ENCODE measurements around the gene PLEKHG4B.
"Not testable (repeated sequence)": the region's sequence is repeated elsewhere in the genome, so short reads cannot be mapped to it uniquely, and the experiment has no call there.

The PLEKHG4B gene

GRCh38 chr5:157126-157715 is 65.3 kb downstream of the PLEKHG4B start:
- ATAC-seq (ENCODE audit: low read depth): no peak
- H3K27ac Mint-ChIP-seq: no peak overlapping the region
- peaks cover 2% of the 10 kb centered on the region for H3K4me1 Mint-ChIP-seq
- H3K27me3 Mint-ChIP-seq: peaks cover 28% of the 10 kb centered on the region
- peaks cover 2% of the 10 kb centered on the region for H3K36me3 Mint-ChIP-seq
- H3K4me3 Mint-ChIP-seq: no peak overlapping the region
- DNase-seq (ENCODE audit: low spot score in 2 of 2): no peak
- no peaks in the 10 kb centered on the region for H3K9me3 Mint-ChIP-seq

GRCh38 chr5:157801-158200 is 65.8 kb downstream of the PLEKHG4B start:
- no peak for DNase-seq (ENCODE audit: low spot score in 2 of 2)
- H3K4me1 Mint-ChIP-seq: peaks cover 2% of the 10 kb centered on the region
- ATAC-seq (ENCODE audit: low read depth): no peak
- peaks cover 2% of the 10 kb centered on the region for H3K36me3 Mint-ChIP-seq
- H3K4me3 Mint-ChIP-seq: no peak overlapping the region
- H3K27me3 Mint-ChIP-seq: peaks cover 28% of the 10 kb centered on the region
- no peaks in the 10 kb centered on the region for H3K9me3 Mint-ChIP-seq
- no peak overlapping the region for H3K27ac Mint-ChIP-seq

- Mint-ChIP-seq H3K4me3 (no peak overlapping the region), H3K27me3 (peaks cover 28% of the 10 kb centered on the region), H3K27ac (no peak overlapping the region), H3K9me3 (no peaks in the 10 kb centered on the region), H3K36me3 (peaks cover 2% of the 10 kb centered on the region), H3K4me1 (peaks cover 2% of the 10 kb centered on the region)
- DNase-seq (ENCODE audit: low spot score in 2 of 2) (no peak), ATAC-seq (ENCODE audit: low read depth) (no peak)
Observed at GRCh38 chr5:158807-159447, 67.0 kb downstream of the PLEKHG4B start.

- no peak for DNase-seq (ENCODE audit: low spot score in 2 of 2)
- H3K27me3 Mint-ChIP-seq: peaks cover 27% of the 10 kb centered on the region
Observed at GRCh38 chr5:159448-160172, 67.6 kb downstream of the PLEKHG4B start.

GRCh38 chr5:160173-160510 is 68.2 kb downstream of the PLEKHG4B start:
- Mint-ChIP-seq H3K4me1 (peaks cover 2% of the 10 kb centered on the region), H3K27ac (no peak overlapping the region), H3K27me3 (peaks cover 26% of the 10 kb centered on the region), H3K9me3 (no peaks in the 10 kb centered on the region), H3K36me3 (peaks cover 2% of the 10 kb centered on the region), H3K4me3 (no peak overlapping the region)
- no peak for DNase-seq (ENCODE audit: low spot score in 2 of 2)
- no peak for ATAC-seq (ENCODE audit: low read depth)

More at GRCh38 chr5:159448-160172, 67.6 kb downstream of the PLEKHG4B start:
- Mint-ChIP-seq H3K36me3 (peaks cover 2% of the 10 kb centered on the region), H3K4me3 (no peak overlapping the region), H3K4me1 (peaks cover 2% of the 10 kb centered on the region), H3K27ac (no peak overlapping the region), H3K9me3 (no peaks in the 10 kb centered on the region)
- ATAC-seq (ENCODE audit: low read depth): no peak

GRCh38 chr5:160921-161802 is 69.2 kb downstream of the PLEKHG4B start:
- H3K4me1 Mint-ChIP-seq: peaks cover 2% of the 10 kb centered on the region
- H3K9me3 Mint-ChIP-seq: no peaks in the 10 kb centered on the region
- DNase-seq (ENCODE audit: low spot score in 2 of 2) (no peak), ATAC-seq (ENCODE audit: low read depth) (no peak)
- H3K36me3 Mint-ChIP-seq: peaks cover 2% of the 10 kb centered on the region
- peaks cover 24% of the 10 kb centered on the region for H3K27me3 Mint-ChIP-seq
- H3K27ac Mint-ChIP-seq: no peak overlapping the region
- H3K4me3 Mint-ChIP-seq: no peak overlapping the region

- DNase-seq (ENCODE audit: low spot score in 2 of 2) (no peak), ATAC-seq (ENCODE audit: low read depth) (no peak)
- Mint-ChIP-seq H3K27ac (no peak overlapping the region), H3K4me3 (no peak overlapping the region), H3K36me3 (peaks cover 2% of the 10 kb centered on the region), H3K27me3 (peaks cover 22% of the 10 kb centered on the region), H3K4me1 (peaks cover 2% of the 10 kb centered on the region), H3K9me3 (no peaks in the 10 kb centered on the region)
Observed at GRCh38 chr5:161803-162110, 69.8 kb downstream of the PLEKHG4B start.

- DNase-seq (ENCODE audit: low spot score in 2 of 2) (no peak), ATAC-seq (ENCODE audit: low read depth) (no peak)
- Mint-ChIP-seq H3K36me3 (peaks cover 2% of the 10 kb centered on the region), H3K4me1 (peaks cover 2% of the 10 kb centered on the region), H3K4me3 (no peak overlapping the region), H3K9me3 (no peaks in the 10 kb centered on the region), H3K27me3 (peaks cover 21% of the 10 kb centered on the region), H3K27ac (no peak overlapping the region)
Observed at GRCh38 chr5:162190-162564, 70.2 kb downstream of the PLEKHG4B start.

- no peak for DNase-seq (ENCODE audit: low spot score in 2 of 2)
- Mint-ChIP-seq H3K27ac (no peak overlapping the region), H3K27me3 (peaks cover 19% of the 10 kb centered on the region), H3K9me3 (no peaks in the 10 kb centered on the region), H3K4me3 (no peak overlapping the region), H3K4me1 (peaks cover 2% of the 10 kb centered on the region), H3K36me3 (peaks cover 2% of the 10 kb centered on the region)
- ATAC-seq (ENCODE audit: low read depth): no peak
Observed at GRCh38 chr5:162565-163337, 70.8 kb downstream of the PLEKHG4B start.

- H3K4me1 Mint-ChIP-seq: peaks cover 2% of the 10 kb centered on the region
- H3K9me3 Mint-ChIP-seq: no peaks in the 10 kb centered on the region
- ATAC-seq (ENCODE audit: low read depth) (no peak), DNase-seq (ENCODE audit: low spot score in 2 of 2) (no peak)
- peaks cover 2% of the 10 kb centered on the region for H3K36me3 Mint-ChIP-seq
- H3K27me3 Mint-ChIP-seq: peaks cover 18% of the 10 kb centered on the region
- H3K27ac Mint-ChIP-seq: no peak overlapping the region
- no peak overlapping the region for H3K4me3 Mint-ChIP-seq
Observed at GRCh38 chr5:163338-163620, 71.3 kb downstream of the PLEKHG4B start.

- no peak overlapping the region for H3K27ac Mint-ChIP-seq
- H3K27me3 Mint-ChIP-seq: peaks cover 13% of the 10 kb centered on the region
- no peak for ATAC-seq (ENCODE audit: low read depth)
- no peaks in the 10 kb centered on the region for H3K9me3 Mint-ChIP-seq
- no peaks in the 10 kb centered on the region for H3K36me3 Mint-ChIP-seq
- H3K4me3 Mint-ChIP-seq: no peak overlapping the region
- no peaks in the 10 kb centered on the region for H3K4me1 Mint-ChIP-seq
- no peak for DNase-seq (ENCODE audit: low spot score in 2 of 2)
Observed at GRCh38 chr5:163841-164240, 71.9 kb downstream of the PLEKHG4B start.

GRCh38 chr5:164244-164643 is 72.3 kb downstream of the PLEKHG4B start:
- DNase-seq (ENCODE audit: low spot score in 2 of 2) (no peak), ATAC-seq (ENCODE audit: low read depth) (no peak)
- Mint-ChIP-seq H3K4me3 (no peak overlapping the region), H3K27me3 (peaks cover 10% of the 10 kb centered on the region), H3K36me3 (no peaks in the 10 kb centered on the region), H3K27ac (no peak overlapping the region), H3K9me3 (no peaks in the 10 kb centered on the region), H3K4me1 (no peaks in the 10 kb centered on the region)

GRCh38 chr5:164783-165182 is 72.8 kb downstream of the PLEKHG4B start:
- not testable (repeated sequence) for H3K36me3 Mint-ChIP-seq; ATAC-seq (ENCODE audit: low read depth); H3K4me1 Mint-ChIP-seq; H3K27me3 Mint-ChIP-seq; H3K27ac Mint-ChIP-seq; H3K4me3 Mint-ChIP-seq; H3K9me3 Mint-ChIP-seq; DNase-seq (ENCODE audit: low spot score in 2 of 2)

Measured in memory B cell (primary cell).